ENCODE measurements around the gene CDH18.
"Not testable (repeated sequence)": the region's sequence is repeated elsewhere in the genome, so short reads cannot be mapped to it uniquely, and the experiment has no call there.

The CDH18 gene

DNA sequence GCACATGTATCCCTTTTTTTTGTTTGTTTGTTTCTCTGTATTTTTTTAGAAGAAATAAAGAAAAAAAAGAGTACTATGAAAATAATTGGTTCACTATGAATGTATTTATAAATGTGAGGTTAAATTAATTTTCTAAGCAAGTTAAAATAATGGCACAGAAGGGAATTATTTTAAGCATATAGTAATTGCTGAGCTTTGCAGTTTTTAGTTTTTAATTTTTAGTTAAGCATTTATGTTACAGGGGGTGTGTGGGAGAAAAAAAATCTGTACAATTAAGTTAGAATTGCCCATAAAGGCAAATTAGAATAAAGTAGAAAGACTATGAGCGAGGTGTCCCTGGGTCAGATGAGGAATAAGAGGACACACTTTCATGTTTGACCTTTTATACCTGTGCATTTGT is 152.6 kb downstream of the CDH18 start:
- ChIA-PET POLR2A (ENCODE audit: low non-redundant PET) (no interaction called here), CTCF (no interaction called here)
- no peak for TF ChIP-seq CTCF (conservative IDR thresholded peaks at IDR 0.05; ENCODE audit: low read depth)
- no peak for DNase-seq (ENCODE audit: low spot score)
- no peak overlapping the region for H3K27ac ChIP-seq

GRCh38 chr5:19812720-19813119 is 175.3 kb downstream of the CDH18 start:
- POLR2A ChIA-PET (ENCODE audit: low non-redundant PET); CTCF ChIA-PET; DNase-seq (ENCODE audit: low spot score); H3K27ac ChIP-seq: not testable (repeated sequence)

- no peak overlapping the region for H3K27ac ChIP-seq
- no peak for TF ChIP-seq CTCF (conservative IDR thresholded peaks at IDR 0.05; ENCODE audit: low read depth)
- no peak for DNase-seq (ENCODE audit: low spot score)
- ChIA-PET CTCF (no interaction called here), POLR2A (ENCODE audit: low non-redundant PET) (no interaction called here)
Measured at GRCh38 chr5:19806756-19807155, 181.2 kb downstream of the CDH18 start.

- H3K27ac ChIP-seq, result no peak overlapping the region
- ChIA-PET CTCF (interaction anchor here (0.6 kb wide), 1 partner anchor 15 kb away, joined by 3 read pairs; no protein-coding TSS in a partner anchor), POLR2A (ENCODE audit: low non-redundant PET) (no interaction called here)
- no peak for DNase-seq (ENCODE audit: low spot score)
- TF ChIP-seq CTCF (conservative IDR thresholded peaks at IDR 0.05; ENCODE audit: low read depth), result no peak
Measured at GRCh38 chr5:19802686-19803085, 185.3 kb downstream of the CDH18 start.

- 0 out of 2 replicates have a peak, but pooled peaks have one; percentile 4 for TF ChIP-seq CTCF (conservative IDR thresholded peaks at IDR 0.05; ENCODE audit: low read depth)
- ChIA-PET CTCF (interaction anchor here (0.6 to 0.7 kb wide), 2 partner anchors 57 to 1340 kb away, joined by 3 to 4 read pairs; no protein-coding TSS in a partner anchor), POLR2A (ENCODE audit: low non-redundant PET) (no interaction called here)
- H3K27ac ChIP-seq, result no peak overlapping the region
- DNase-seq (ENCODE audit: low spot score), result peak; percentile 3
Measured at GRCh38 chr5:19795218-19795617, 192.8 kb downstream of the CDH18 start.

DNA sequence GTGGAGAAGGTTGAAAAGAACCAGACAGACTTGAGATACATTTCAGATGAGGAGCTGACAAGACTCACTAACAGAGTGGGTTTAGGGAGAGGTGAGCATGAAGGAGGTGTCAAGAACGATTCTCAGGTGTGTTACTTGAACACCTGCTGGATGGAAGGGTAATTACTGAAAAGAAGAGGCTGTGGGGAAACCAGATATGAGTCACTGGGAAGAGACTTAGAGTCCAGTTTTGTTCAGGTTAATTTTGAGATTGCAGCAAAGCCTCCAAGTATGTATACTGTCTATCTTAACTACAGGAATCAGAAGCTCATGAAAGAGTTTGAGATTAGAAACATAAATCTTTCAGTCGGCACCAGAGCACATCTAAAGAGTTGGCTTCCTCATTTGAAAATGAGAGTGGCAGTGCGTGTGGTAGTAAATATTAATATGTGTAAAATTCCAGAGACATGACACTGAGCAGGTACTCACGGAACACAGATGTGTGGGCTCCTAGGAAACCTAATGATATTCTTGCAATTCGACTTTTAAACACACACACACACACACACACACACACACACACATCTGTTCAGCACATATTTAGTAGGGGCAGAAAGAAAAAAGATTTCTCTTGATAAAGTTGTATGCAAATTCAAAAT is 197.1 kb downstream of the CDH18 start:
- no peak overlapping the region for H3K27ac ChIP-seq
- ChIA-PET CTCF (interaction anchor here (0.6 kb wide), 1 partner anchor 132 kb away, joined by 4 read pairs; no protein-coding TSS in a partner anchor), POLR2A (ENCODE audit: low non-redundant PET) (no interaction called here)
- no peak for TF ChIP-seq CTCF (conservative IDR thresholded peaks at IDR 0.05; ENCODE audit: low read depth)
- peak; percentile 13 for DNase-seq (ENCODE audit: low spot score)

GRCh38 chr5:19782566-19782965 is 205.4 kb downstream of the CDH18 start:
- TF ChIP-seq CTCF (conservative IDR thresholded peaks at IDR 0.05; ENCODE audit: low read depth), result no peak

More at GRCh38 chr5:19782566-19782965, 205.4 kb downstream of the CDH18 start:
- H3K27ac ChIP-seq, result no peak overlapping the region
- no peak for DNase-seq (ENCODE audit: low spot score)
- ChIA-PET CTCF (no interaction called here), POLR2A (ENCODE audit: low non-redundant PET) (no interaction called here)

Data from RWPE1 (cell line).